Measurements from ENCODE around the gene TUBGCP4. TPM values are rescaled to one million over a fixed set of nuclear protein-coding genes. Genes with fewer than 3 reads are reported as not detected.

TUBGCP4 gene
- total RNA-seq, 1 experiment from 2014 or later: 38.6 TPM

- no peak for DNase-seq (ENCODE audit: low read depth, low spot score)
- Histone ChIP-seq H3K4me1 (ENCODE audit: control insufficient read depth in 1 of 2, insufficient read depth in 2 of 2, low read length in 2 of 2) (no peaks in the 10 kb centered on the region), H3K9me3 (ENCODE audit: control insufficient read depth in 1 of 2, insufficient read depth in 1 of 2, low read depth in 1 of 2, low read length in 2 of 2) (no peaks in the 10 kb centered on the region), H3K4me3 (replicated peaks in 1 of 2; ENCODE audit: low read depth in 1 of 2, low read length in 2 of 2) (no peak overlapping the region), H3K79me2 (ENCODE audit: insufficient read depth, low read length) (no peaks in the 10 kb centered on the region), H3K9me2 (ENCODE audit: insufficient read depth) (no peaks in the 10 kb centered on the region), H3K4me2 (ENCODE audit: low read length) (no peak overlapping the region), H3K9ac (ENCODE audit: low read length) (no peak overlapping the region), H3K36me3 (ENCODE audit: control insufficient read depth in 1 of 2, insufficient read depth in 2 of 2, low read length in 2 of 2) (peaks cover 66 to 81% of the 10 kb centered on the region in 2 experiments), H3K27ac (ENCODE audit: low read depth, low read length) (no peak overlapping the region), H2AFZ (ENCODE audit: low read depth, low read length, poor library complexity, severe bottlenecking) (no peak overlapping the region), H4K20me1 (ENCODE audit: insufficient read depth) (no peaks in the 10 kb centered on the region), H3K27me3 (ENCODE audit: insufficient read depth, low read length) (no peaks in the 10 kb centered on the region)
- ChIA-PET RAD21 (ENCODE audit: low non-redundant PET in 1 of 2, low total read pairs in 2 of 2, uncharacterized antibody in 2 of 2, unreplicated experiment in 2 of 2) (no interaction called here), POLR2A (no interaction called here), CTCF (interaction anchor here (1.2 kb wide), 1 partner anchor 28 kb away, joined by 3 read pairs; no protein-coding TSS in a partner anchor)
- BruUV-seq (replicated peaks): no TSS peak
- TF ChIP-seq JUND (IDR thresholded peaks at IDR 0.05) (no peak), FOSL1 (IDR thresholded peaks at IDR 0.05; ENCODE audit: low read depth) (no peak), EGR1 (IDR thresholded peaks at IDR 0.05; ENCODE audit: low read depth) (no peak), POLR2AphosphoS5 (IDR thresholded peaks at IDR 0.05; ENCODE audit: low read depth, low read length) (no peak), ZFX (IDR thresholded peaks at IDR 0.05) (no peak)
- no peak for ATAC-seq
- intact Hi-C loops (cut with micrococcal nuclease): no loop called here
Observed at GRCh38 chr15:43403616-43404015, 32.7 kb downstream of the TUBGCP4 start.

- Histone ChIP-seq H3K4me3 (replicated peaks in 1 of 2; ENCODE audit: low read depth in 1 of 2, low read length in 2 of 2) (no peak overlapping the region), H3K9me3 (ENCODE audit: control insufficient read depth in 1 of 2, insufficient read depth in 1 of 2, low read depth in 1 of 2, low read length in 2 of 2) (no peaks in the 10 kb centered on the region), H2AFZ (ENCODE audit: low read depth, low read length, poor library complexity, severe bottlenecking) (no peak overlapping the region), H3K4me1 (ENCODE audit: control insufficient read depth in 1 of 2, insufficient read depth in 2 of 2, low read length in 2 of 2) (no peaks in the 10 kb centered on the region), H3K79me2 (ENCODE audit: insufficient read depth, low read length) (no peaks in the 10 kb centered on the region), H3K36me3 (ENCODE audit: control insufficient read depth in 1 of 2, insufficient read depth in 2 of 2, low read length in 2 of 2) (peaks cover 70 to 81% of the 10 kb centered on the region in 2 experiments), H3K27ac (ENCODE audit: low read depth, low read length) (no peak overlapping the region), H3K9ac (ENCODE audit: low read length) (no peak overlapping the region), H4K20me1 (ENCODE audit: insufficient read depth) (no peaks in the 10 kb centered on the region), H3K4me2 (ENCODE audit: low read length) (no peak overlapping the region), H3K9me2 (ENCODE audit: insufficient read depth) (no peaks in the 10 kb centered on the region), H3K27me3 (ENCODE audit: insufficient read depth, low read length) (no peaks in the 10 kb centered on the region)
- intact Hi-C loops (cut with micrococcal nuclease): no loop called here
- POLR2A ChIA-PET: no interaction called here
- TF ChIP-seq TCF7L2 (IDR thresholded peaks at IDR 0.05; ENCODE audit: borderline replicate concordance, extremely low read depth, insufficient read depth, insufficient read length) (no peak), POLR2A (IDR thresholded peaks at IDR 0.05; ENCODE audit: borderline replicate concordance, extremely low read depth, insufficient read depth, insufficient read length) (no peak), CTCF (IDR thresholded peaks at IDR 0.05 in 2 of 3, conservative IDR thresholded peaks at IDR 0.05 in 1 of 3; ENCODE audit: borderline replicate concordance in 1 of 3, insufficient read depth in 1 of 3, low read depth in 2 of 3, low read length in 2 of 3) (no peak), ZNF274 (IDR thresholded peaks at IDR 0.05; ENCODE audit: low read depth, low read length) (no peak), YY1 (IDR thresholded peaks at IDR 0.05; ENCODE audit: extremely low read depth, insufficient replicate concordance, low read depth, low read length) (no peak), RAD21 (IDR thresholded peaks at IDR 0.05; ENCODE audit: low read depth) (no peak), ATF3 (IDR thresholded peaks at IDR 0.05) (no peak)
- BruUV-seq (replicated peaks): no TSS peak
- DNase-seq (ENCODE audit: low read depth, low spot score): no peak
- ATAC-seq: no peak
- RAD21 ChIA-PET (ENCODE audit: low non-redundant PET in 1 of 2, low total read pairs in 2 of 2, uncharacterized antibody in 2 of 2, unreplicated experiment in 2 of 2): no interaction called here
- CTCF ChIA-PET: interaction anchor here (1.2 kb wide), 1 partner anchor 28 kb away, joined by 3 read pairs; no protein-coding TSS in a partner anchor
Observed at GRCh38 chr15:43404130-43404529, 33.2 kb downstream of the TUBGCP4 start.
